Mononuclear cell (primary cell): ENCODE measurements around the gene TAX1BP1. TPM values are rescaled to one million over a fixed set of nuclear protein-coding genes. Genes with fewer than 3 reads are reported as not detected.

Experiments
- H3K27me3 ChIP-seq: 2 replicates; pipeline ENCODE4 v1.6.0; 2011; ENCODE audit warnings: low read length, control low read depth; ENCODE audit not compliant: insufficient read depth
- H3K4me1 ChIP-seq: 2 replicates; pipeline ENCODE4 v1.5.1; 2011; ENCODE audit warnings: mild to moderate bottlenecking, low read length, control low read depth; ENCODE audit not compliant: insufficient read depth
- H3K4me3 ChIP-seq: 2 replicates; pipeline ENCODE4 v1.5.1; 2011; ENCODE audit warnings: mild to moderate bottlenecking, low read length, moderate library complexity
- H3K9me3 ChIP-seq: 2 replicates; pipeline ENCODE4 v1.5.1; 2011; ENCODE audit warnings: low read depth, mild to moderate bottlenecking, control low read depth, low read length
- total RNA-seq: library from RNA; depleted of rRNA; stranded (reverse); fragments of >200 nt; gene quantifications from one replicate; pipeline ENCODE4 v1.2.3, GENCODE V29; 2012

Gene TAX1BP1
- total RNA-seq, 1 donor: 167 TPM

DNA sequence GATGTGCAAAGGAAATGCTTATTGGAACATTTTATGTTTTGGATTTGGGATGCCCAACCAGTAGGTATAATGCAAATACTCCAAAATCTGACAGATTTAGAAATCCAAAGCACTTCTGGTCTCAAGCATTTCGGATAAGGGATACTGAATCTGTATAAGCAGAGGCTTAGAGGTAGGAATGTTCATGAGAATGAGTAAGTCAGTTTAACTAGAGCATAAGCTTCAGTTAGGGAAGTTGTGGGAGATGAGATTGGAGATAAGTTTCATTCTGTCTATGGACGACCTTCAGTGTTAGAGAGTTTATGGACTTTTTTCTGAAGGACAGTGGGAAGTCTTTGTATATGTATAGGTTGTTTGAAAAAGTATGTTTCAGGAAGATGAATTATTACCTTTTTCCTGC, 10.4 kb downstream of the TAX1BP1 start:
- H3K4me1 ChIP-seq: peaks cover 7% of the 10 kb centered on the region
- H3K27me3 ChIP-seq: no peaks in the 10 kb centered on the region
- no peaks in the 10 kb centered on the region for H3K9me3 ChIP-seq
- no peak overlapping the region for H3K4me3 ChIP-seq

GRCh38 chr7:27751888-27752660, 12.1 kb downstream of the TAX1BP1 start:
- Histone ChIP-seq H3K27me3 (no peaks in the 10 kb centered on the region), H3K4me3 (no peak overlapping the region), H3K4me1 (peaks cover 7% of the 10 kb centered on the region), H3K9me3 (no peaks in the 10 kb centered on the region)

- H3K27me3 ChIP-seq: no peaks in the 10 kb centered on the region
- no peak overlapping the region for H3K4me3 ChIP-seq
- no peaks in the 10 kb centered on the region for H3K9me3 ChIP-seq
- no peaks in the 10 kb centered on the region for H3K4me1 ChIP-seq
These were observed 13.9 kb downstream of the TAX1BP1 start for GRCh38 chr7:27753863-27754262.

DNA sequence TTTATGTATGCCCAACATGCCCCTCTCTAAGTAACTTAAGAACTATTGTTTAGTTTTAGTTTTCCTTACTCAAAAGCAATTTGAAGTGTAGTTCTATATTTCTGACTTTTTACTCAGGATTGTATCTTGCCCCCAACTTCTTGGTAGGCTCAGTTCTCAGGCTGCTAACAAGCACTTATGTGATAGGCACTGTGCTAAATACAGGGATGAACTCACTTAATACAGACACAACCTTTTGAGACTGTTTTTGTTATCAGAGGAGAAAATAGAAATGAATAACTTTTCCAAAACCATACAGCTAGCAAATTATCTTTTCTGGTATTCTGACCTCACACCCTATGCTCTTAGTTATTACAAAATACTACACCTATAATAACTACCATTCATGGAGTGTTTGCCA, 16.3 kb downstream of the TAX1BP1 start:
- no peaks in the 10 kb centered on the region for H3K27me3 ChIP-seq
- no peaks in the 10 kb centered on the region for H3K9me3 ChIP-seq
- H3K4me1 ChIP-seq: no peaks in the 10 kb centered on the region
- H3K4me3 ChIP-seq: no peak overlapping the region

GRCh38 chr7:27759491-27759890, 19.5 kb downstream of the TAX1BP1 start:
- H3K4me1 ChIP-seq: no peaks in the 10 kb centered on the region
- no peaks in the 10 kb centered on the region for H3K27me3 ChIP-seq
- H3K9me3 ChIP-seq: no peaks in the 10 kb centered on the region
- no peak overlapping the region for H3K4me3 ChIP-seq

DNA sequence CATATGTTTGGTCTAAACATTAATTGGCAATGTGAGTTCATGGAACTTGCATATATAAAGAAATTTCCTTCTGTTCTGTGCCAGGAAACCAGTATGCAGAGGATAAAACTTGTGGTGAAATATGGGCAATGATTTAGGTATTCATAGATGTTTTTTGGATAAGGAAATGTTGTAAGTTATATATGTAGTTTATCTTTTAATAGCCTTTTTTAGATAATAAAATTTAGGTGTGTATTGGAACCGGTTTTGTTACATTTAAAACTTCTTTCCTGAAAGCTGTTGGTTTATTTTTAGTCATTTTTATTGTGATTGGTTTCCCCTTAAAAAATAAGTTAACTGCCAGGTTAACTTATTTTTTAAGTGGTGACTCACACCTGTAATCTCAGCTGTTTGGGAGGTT, 22.1 kb downstream of the TAX1BP1 start:
- Histone ChIP-seq H3K9me3 (no peaks in the 10 kb centered on the region), H3K4me3 (no peak overlapping the region), H3K27me3 (no peaks in the 10 kb centered on the region), H3K4me1 (no peaks in the 10 kb centered on the region)

GRCh38 chr7:27763983-27764508, 24.1 kb downstream of the TAX1BP1 start:
- Histone ChIP-seq H3K9me3 (no peaks in the 10 kb centered on the region), H3K4me3 (no peak overlapping the region), H3K27me3 (no peaks in the 10 kb centered on the region), H3K4me1 (no peaks in the 10 kb centered on the region)

DNA sequence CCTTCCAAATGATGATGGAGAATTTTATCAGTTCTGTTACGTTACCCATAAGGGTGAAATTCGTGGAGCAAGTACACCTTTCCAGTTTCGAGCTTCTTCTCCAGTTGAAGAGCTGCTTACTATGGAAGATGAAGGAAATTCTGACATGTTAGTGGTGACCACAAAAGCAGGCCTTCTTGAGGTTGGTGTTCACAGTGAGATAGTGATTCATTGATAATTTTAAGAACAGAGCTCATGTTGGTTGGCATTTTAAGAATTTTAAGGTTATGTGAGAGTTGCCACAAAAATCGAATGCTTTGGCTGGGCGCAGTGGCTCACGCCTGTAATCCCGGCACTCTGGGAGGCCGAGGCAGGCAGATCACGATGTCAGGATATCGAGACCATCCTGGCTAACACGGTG, 25.9 kb downstream of the TAX1BP1 start:
- Histone ChIP-seq H3K27me3 (no peaks in the 10 kb centered on the region), H3K4me1 (no peaks in the 10 kb centered on the region), H3K9me3 (no peaks in the 10 kb centered on the region), H3K4me3 (no peak overlapping the region)

DNA sequence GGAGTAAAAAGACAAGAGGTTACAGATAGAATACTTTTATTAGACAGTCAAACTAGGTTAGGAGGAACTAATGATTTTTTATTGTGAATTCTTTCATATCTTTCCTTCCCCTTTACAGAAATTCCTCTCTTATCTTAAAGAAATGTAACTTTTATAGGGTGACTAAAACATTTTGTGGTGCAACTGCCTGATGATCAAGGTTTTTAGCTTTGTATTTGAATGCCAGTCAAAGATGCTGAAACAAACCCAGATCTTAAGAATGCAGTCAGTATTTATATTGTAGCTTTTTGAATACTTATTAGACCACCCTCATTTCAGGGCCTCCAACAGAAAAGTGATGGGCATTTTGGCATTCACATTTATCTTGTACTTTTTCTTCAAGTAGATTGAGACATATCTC, 27.4 kb downstream of the TAX1BP1 start:
- Histone ChIP-seq H3K4me1 (no peaks in the 10 kb centered on the region), H3K9me3 (no peaks in the 10 kb centered on the region), H3K27me3 (no peaks in the 10 kb centered on the region), H3K4me3 (no peak overlapping the region)

DNA sequence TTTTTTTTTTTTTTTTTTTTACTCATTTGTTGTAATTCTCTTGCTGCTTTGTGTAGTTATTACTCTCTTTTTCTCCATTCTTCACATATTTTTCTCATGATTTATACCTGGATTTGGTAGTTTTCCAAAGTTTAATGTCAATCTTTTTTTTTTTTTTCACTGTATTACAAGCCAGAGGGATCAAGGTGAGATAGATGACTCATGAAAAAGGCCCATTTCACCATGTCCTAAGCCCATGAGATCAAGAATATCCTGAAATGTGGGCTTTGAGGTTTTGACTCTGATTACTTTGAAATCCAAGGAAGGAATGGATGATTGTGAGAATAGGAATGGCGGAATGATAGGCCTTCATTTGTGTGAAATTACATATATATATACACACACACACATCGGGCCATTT, 31.1 kb downstream of the TAX1BP1 start:
- H3K9me3 ChIP-seq: no peaks in the 10 kb centered on the region
- no peak overlapping the region for H3K4me3 ChIP-seq
- H3K4me1 ChIP-seq: no peaks in the 10 kb centered on the region
- no peaks in the 10 kb centered on the region for H3K27me3 ChIP-seq

DNA sequence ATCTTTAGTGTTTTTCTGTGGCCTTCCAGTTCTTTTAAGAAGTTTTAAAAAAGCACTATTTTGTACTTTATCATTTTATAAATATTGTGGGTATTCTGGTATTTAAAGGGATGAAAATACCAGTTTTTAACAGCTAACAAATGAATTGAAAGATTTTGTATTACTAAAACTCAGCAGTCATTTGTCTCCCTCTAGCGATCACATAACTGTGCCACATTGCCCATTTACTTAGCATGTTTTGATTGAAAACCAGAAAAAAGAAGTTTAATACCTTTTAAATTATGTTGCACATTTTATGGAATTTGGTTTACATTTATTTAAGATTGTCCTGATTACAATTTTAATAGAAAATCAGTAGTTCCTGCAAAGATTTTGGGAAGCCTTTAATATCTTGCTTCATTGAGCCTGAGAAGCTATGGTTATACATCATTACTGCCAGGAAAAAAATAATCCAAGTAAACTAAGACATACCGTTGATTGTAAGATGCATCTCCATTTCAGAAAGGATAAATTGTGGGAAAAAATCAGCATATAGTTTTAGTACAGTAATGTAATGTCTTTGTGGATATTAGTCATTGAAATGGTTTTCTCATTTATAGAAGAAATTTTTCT, 34.9 kb downstream of the TAX1BP1 start:
- no peak overlapping the region for H3K4me3 ChIP-seq
- no peaks in the 10 kb centered on the region for H3K4me1 ChIP-seq
- no peaks in the 10 kb centered on the region for H3K27me3 ChIP-seq
- H3K9me3 ChIP-seq: no peaks in the 10 kb centered on the region

DNA sequence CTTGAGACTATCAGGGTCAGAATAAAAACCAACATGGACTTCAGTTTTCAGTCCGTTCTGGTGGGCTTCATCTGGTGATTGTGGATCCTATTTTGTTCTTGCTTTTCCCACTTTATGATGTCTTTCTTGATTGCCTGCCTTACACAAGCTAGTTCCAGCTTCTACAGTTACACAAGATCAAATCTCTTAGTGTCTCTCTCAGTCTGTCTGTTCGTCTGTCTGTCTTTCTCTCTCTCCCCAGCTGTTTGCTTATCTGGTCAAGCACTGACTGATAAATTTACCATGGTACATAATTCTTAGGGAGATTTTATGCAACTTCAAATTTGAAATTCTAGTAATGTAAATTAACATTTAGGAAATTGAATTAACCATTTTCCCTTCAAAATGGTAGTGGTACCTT, 35.8 kb downstream of the TAX1BP1 start:
- no peaks in the 10 kb centered on the region for H3K4me1 ChIP-seq
- H3K4me3 ChIP-seq: no peak overlapping the region
- H3K9me3 ChIP-seq: no peaks in the 10 kb centered on the region
- H3K27me3 ChIP-seq: no peaks in the 10 kb centered on the region

DNA sequence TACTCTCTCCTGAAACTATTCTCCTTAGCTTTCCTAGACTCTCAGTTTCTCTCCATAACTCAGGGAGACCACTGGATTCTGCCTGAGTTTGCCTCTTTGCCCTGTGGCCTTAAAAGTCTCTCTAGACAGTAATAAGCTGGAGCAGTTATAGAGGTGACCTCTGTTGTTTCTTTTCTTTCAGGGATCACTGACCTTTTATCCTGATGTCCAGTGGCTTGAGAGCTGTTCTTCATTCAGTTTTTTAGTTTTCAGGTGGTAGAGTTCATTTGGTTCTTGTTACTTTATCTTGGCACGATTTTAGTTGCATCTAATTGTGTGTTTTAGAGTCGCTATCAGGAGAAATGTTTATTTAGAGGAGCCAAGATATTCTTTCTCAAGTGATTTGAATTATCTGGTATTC, 37.7 kb downstream of the TAX1BP1 start:
- no peak overlapping the region for H3K4me3 ChIP-seq
- H3K27me3 ChIP-seq: no peaks in the 10 kb centered on the region
- H3K4me1 ChIP-seq: no peaks in the 10 kb centered on the region
- H3K9me3 ChIP-seq: no peaks in the 10 kb centered on the region

GRCh38 chr7:27779873-27780272, 39.9 kb downstream of the TAX1BP1 start:
- Histone ChIP-seq H3K4me1 (no peaks in the 10 kb centered on the region), H3K27me3 (no peaks in the 10 kb centered on the region), H3K9me3 (no peaks in the 10 kb centered on the region), H3K4me3 (no peak overlapping the region)

DNA sequence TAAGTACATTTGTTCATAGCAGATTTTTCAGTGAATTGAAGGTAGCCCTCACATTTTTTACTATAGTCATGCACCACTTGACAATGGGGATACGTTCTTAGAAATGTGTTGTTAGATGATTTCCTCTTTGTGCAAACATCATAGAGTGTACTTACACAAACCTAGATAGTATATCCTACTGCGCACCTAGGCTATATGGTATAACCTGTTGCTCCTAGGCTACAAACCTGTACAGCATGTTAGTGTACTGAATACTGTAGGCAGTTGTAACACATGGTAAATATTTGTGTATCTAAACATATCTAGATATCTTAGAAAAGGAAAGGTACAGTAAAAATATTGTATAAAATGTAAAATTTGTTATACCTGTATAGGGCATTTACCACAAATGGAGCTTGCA, 41.2 kb downstream of the TAX1BP1 start:
- no peaks in the 10 kb centered on the region for H3K9me3 ChIP-seq
- no peak overlapping the region for H3K4me3 ChIP-seq
- no peaks in the 10 kb centered on the region for H3K27me3 ChIP-seq
- H3K4me1 ChIP-seq: no peaks in the 10 kb centered on the region

GRCh38 chr7:27782849-27783248, 42.9 kb downstream of the TAX1BP1 start:
- Histone ChIP-seq H3K4me1 (no peaks in the 10 kb centered on the region), H3K4me3 (no peak overlapping the region), H3K9me3 (no peaks in the 10 kb centered on the region), H3K27me3 (no peaks in the 10 kb centered on the region)
